ENCODE data around the gene TRIM40. TPM values are rescaled to one million over a fixed set of nuclear protein-coding genes. Genes with fewer than 3 reads are reported as not detected.

Gene TRIM40
- total RNA-seq, 1 experiment from 2014 or later = not detected

DNA sequence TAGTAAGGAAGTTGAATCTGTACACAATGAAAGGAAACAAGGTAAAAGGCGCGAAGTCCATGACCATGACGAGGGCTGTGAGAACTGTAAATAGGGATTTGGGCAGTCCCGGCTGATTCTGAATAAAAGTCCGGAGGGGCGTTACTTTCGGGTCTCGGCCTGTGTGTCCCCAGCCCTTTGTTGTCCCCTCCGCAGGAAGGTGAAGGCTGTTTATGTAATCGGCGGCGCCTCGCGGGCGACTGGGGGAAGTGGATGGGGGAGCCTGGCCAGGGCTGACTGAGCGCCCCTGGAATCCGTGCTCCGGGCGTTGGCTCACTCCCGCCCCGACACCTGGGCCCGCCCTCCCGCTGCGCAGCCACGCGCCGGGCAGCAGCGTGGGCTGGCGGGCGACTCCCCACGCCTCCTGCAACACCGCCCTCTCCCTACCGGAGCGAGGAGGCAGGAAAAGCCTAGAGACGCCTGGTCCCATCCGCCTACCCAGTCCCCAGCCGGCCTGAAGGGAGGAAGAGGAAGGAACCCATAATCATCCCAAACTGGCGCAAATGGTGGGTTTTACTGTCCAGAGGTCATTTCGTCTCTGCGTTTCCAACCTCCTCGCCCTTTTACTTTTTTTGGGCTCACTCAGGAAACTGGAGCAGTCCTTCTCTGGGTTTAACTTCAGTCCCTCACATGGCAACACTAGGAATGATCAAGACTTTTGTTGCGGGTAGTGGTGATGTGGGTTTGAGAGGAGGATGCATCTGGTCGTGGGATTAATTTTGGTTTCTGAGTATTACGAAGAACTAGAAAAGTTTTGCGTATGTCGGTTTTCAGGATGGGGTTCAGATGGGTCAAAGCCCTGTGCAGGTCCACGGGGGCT lies 35.1 kb upstream of the TRIM40 start:
- in situ Hi-C loops (cut with HindIII; ENCODE audit: low pct_unique_long_range_greater_than_20kb, low sequenced_read_pairs) = no loop called here
- TF ChIP-seq, protein P1, sequence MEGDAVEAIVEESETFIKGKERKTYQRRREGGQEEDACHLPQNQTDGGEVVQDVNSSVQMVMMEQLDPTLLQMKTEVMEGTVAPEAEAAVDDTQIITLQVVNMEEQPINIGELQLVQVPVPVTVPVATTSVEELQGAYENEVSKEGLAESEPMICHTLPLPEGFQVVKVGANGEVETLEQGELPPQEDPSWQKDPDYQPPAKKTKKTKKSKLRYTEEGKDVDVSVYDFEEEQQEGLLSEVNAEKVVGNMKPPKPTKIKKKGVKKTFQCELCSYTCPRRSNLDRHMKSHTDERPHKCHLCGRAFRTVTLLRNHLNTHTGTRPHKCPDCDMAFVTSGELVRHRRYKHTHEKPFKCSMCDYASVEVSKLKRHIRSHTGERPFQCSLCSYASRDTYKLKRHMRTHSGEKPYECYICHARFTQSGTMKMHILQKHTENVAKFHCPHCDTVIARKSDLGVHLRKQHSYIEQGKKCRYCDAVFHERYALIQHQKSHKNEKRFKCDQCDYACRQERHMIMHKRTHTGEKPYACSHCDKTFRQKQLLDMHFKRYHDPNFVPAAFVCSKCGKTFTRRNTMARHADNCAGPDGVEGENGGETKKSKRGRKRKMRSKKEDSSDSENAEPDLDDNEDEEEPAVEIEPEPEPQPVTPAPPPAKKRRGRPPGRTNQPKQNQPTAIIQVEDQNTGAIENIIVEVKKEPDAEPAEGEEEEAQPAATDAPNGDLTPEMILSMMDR (IDR thresholded peaks at IDR 0.05) = no peak
- TF ChIP-seq, protein P2, sequence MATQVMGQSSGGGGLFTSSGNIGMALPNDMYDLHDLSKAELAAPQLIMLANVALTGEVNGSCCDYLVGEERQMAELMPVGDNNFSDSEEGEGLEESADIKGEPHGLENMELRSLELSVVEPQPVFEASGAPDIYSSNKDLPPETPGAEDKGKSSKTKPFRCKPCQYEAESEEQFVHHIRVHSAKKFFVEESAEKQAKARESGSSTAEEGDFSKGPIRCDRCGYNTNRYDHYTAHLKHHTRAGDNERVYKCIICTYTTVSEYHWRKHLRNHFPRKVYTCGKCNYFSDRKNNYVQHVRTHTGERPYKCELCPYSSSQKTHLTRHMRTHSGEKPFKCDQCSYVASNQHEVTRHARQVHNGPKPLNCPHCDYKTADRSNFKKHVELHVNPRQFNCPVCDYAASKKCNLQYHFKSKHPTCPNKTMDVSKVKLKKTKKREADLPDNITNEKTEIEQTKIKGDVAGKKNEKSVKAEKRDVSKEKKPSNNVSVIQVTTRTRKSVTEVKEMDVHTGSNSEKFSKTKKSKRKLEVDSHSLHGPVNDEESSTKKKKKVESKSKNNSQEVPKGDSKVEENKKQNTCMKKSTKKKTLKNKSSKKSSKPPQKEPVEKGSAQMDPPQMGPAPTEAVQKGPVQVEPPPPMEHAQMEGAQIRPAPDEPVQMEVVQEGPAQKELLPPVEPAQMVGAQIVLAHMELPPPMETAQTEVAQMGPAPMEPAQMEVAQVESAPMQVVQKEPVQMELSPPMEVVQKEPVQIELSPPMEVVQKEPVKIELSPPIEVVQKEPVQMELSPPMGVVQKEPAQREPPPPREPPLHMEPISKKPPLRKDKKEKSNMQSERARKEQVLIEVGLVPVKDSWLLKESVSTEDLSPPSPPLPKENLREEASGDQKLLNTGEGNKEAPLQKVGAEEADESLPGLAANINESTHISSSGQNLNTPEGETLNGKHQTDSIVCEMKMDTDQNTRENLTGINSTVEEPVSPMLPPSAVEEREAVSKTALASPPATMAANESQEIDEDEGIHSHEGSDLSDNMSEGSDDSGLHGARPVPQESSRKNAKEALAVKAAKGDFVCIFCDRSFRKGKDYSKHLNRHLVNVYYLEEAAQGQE (IDR thresholded peaks at IDR 0.05; ENCODE audit: insufficient read depth in 1 of 2, low read depth in 2 of 2, low read length in 1 of 2) = no peak
- TF ChIP-seq TCF7L2 (IDR thresholded peaks at IDR 0.05; ENCODE audit: low read depth, low read length) = no peak
- DNase-seq (ENCODE audit: low read depth, low spot score) = no peak
- ChIA-PET POLR2A (interaction anchor here (1.0 kb wide), 1 partner anchor 30 kb away, joined by 4 read pairs; no protein-coding TSS in a partner anchor), CTCF (interaction anchor here (1.1 to 1.7 kb wide), 2 partner anchors 27 to 31 kb away, joined by 3 to 15 read pairs; no protein-coding TSS in a partner anchor)
- Histone ChIP-seq H3K36me3 (ENCODE audit: control insufficient read depth, insufficient read depth, low read length) (no peaks in the 10 kb centered on the region), H3K4me1 (ENCODE audit: control insufficient read depth, insufficient read depth, low read length) (peaks cover 16% of the 10 kb centered on the region), H3K4me3 (ENCODE audit: low read depth in 2 of 2, low read length in 2 of 2) (peak overlapping the region; percentile 42 to 78), H3K9me3 (ENCODE audit: control insufficient read depth, insufficient read depth, low read depth, low read length) (no peaks in the 10 kb centered on the region), H3K27ac (ENCODE audit: low read length) (0 out of 2 replicates have a peak overlapping the region, but pooled peaks have one; percentile 19), H3K27me3 (ENCODE audit: control insufficient read depth, insufficient read depth, low read length) (peaks cover 7% of the 10 kb centered on the region)
- peak; percentile 30; the same call in 1 of the 2 replicates for ATAC-seq
- BruUV-seq (replicated peaks) = no TSS peak
- intact Hi-C loops (cut with micrococcal nuclease; ENCODE audit: unreplicated experiment) = no loop called here

DNA sequence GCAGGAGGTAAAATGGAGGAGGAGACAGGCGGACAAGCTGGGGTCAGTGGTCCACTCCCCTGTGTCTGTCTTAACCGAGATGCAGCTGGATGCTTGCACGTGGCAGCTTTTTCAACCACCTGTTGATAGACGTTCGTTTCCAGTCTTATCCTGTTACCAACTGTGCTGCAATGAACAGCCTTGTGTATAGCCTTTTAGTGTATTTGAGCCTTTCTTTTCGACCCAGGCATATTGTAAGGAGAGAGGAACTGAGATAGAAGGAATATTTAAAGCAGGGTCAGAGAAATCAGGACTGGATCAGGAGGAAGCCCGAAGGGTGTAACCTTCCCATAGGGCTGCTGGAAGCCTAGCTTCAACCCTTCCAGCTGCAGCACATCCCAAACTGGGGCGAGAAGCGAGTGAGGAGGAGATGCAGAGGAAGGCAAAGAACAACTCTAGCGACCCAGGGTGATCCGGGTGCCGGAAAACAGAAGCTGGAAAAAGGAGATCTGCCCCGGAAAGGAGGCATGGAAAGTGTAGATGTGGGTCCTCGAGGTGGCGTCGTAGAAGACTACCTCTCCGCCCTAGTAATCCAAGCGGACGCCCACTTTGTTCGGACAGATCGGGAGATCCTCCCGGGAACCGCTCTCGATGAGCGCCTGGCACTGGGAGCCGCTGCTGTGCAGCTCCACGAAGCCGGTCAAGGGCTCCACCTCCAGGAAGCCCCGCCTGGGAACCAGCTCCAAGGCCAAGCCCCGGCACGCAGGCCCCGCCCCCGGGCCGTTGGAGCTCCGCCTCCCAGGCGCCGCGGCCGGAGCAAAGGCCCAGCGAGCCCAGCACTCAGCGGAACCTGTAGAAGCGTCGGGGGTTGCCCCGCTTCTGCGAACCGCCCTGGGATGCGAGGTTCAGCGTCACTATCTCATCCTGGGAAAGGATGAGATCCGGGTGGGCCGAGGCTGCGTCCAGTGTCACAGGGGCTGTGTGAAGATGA lies 34.2 kb upstream of the TRIM40 start:
- Histone ChIP-seq H3K4me3 (ENCODE audit: low read depth in 2 of 2, low read length in 2 of 2) (peak overlapping the region; percentile 42 to 78), H3K27me3 (ENCODE audit: control insufficient read depth, insufficient read depth, low read length) (peaks cover 7% of the 10 kb centered on the region), H3K9me3 (ENCODE audit: control insufficient read depth, insufficient read depth, low read depth, low read length) (no peaks in the 10 kb centered on the region), H3K4me1 (ENCODE audit: control insufficient read depth, insufficient read depth, low read length) (peaks cover 16% of the 10 kb centered on the region), H3K27ac (ENCODE audit: low read length) (peak overlapping the region; percentile 37; the same call in 1 of the 2 replicates), H3K36me3 (ENCODE audit: control insufficient read depth, insufficient read depth, low read length) (no peaks in the 10 kb centered on the region)
- TF ChIP-seq POLR2AphosphoS5 (IDR thresholded peaks at IDR 0.05; ENCODE audit: low read depth, low read length) = peak; percentile 69; the same call in 1 of the 2 replicates
- TF ChIP-seq SIN3A (IDR thresholded peaks at IDR 0.05; ENCODE audit: borderline replicate concordance, insufficient read depth, low read depth, low read length) = no peak
- TF ChIP-seq, protein P1 (IDR thresholded peaks at IDR 0.05) = peak; percentile 39
- TF ChIP-seq, protein P2 (IDR thresholded peaks at IDR 0.05; ENCODE audit: insufficient read depth in 1 of 2, low read depth in 2 of 2, low read length in 1 of 2) = no peak
- TF ChIP-seq TCF7L2 (IDR thresholded peaks at IDR 0.05; ENCODE audit: low read depth, low read length) = no peak
- intact Hi-C loops (cut with micrococcal nuclease; ENCODE audit: unreplicated experiment) (loop anchor here (2.0 kb wide), 1 partner anchor 69 kb away; no protein-coding TSS in a partner anchor), in situ Hi-C loops (cut with HindIII; ENCODE audit: low pct_unique_long_range_greater_than_20kb, low sequenced_read_pairs) (no loop called here)
- POLR2A ChIA-PET = interaction anchor here (1.0 kb wide), 1 partner anchor 29 kb away, joined by 4 read pairs; no protein-coding TSS in a partner anchor
- CTCF ChIA-PET = interaction anchor here (0.7 to 1.7 kb wide), 4 partner anchors 26 to 39 kb away, joined by 3 to 15 read pairs (median 4); no protein-coding TSS in a partner anchor
- no TSS peak for BruUV-seq (replicated peaks)
- DNase-seq (ENCODE audit: low read depth, low spot score) (no peak), ATAC-seq (peak; percentile 95)

Measured in Panc1 (cell line).